ENCODE data around the gene GCFC2.

DNA sequence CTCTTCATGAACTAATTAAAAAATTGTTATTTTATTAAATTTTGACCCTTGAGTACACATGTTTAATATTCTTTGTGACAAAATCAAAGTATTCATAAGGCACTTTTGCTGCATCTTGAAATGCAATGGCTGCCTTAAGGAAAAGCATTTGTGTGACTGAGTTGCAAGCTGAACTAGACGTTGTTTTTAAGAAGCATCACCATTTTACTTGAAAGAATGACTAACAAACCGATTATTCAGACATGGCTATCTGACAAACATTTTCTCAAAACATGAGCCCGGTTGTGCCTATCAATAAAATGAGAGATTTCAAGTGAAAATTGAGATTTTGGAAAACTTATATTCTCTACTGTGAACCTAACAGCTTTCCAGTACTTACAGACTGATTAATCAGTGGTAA is 2.8 kb downstream of the GCFC2 start:
- TF ChIP-seq, protein P1, sequence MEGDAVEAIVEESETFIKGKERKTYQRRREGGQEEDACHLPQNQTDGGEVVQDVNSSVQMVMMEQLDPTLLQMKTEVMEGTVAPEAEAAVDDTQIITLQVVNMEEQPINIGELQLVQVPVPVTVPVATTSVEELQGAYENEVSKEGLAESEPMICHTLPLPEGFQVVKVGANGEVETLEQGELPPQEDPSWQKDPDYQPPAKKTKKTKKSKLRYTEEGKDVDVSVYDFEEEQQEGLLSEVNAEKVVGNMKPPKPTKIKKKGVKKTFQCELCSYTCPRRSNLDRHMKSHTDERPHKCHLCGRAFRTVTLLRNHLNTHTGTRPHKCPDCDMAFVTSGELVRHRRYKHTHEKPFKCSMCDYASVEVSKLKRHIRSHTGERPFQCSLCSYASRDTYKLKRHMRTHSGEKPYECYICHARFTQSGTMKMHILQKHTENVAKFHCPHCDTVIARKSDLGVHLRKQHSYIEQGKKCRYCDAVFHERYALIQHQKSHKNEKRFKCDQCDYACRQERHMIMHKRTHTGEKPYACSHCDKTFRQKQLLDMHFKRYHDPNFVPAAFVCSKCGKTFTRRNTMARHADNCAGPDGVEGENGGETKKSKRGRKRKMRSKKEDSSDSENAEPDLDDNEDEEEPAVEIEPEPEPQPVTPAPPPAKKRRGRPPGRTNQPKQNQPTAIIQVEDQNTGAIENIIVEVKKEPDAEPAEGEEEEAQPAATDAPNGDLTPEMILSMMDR (IDR thresholded peaks at IDR 0.05), result no peak
- TF ChIP-seq POLR2A (IDR thresholded peaks at IDR 0.05), result no peak
